MCF 10A (cell line): ENCODE measurements around the gene ERN2. TPM values are rescaled to one million over a fixed set of nuclear protein-coding genes. Genes with fewer than 3 reads are reported as not detected.

Experiments
- BruUV-seq: library from RNA; stranded (reverse); fragments of 400-500 nt; replicated peaks from 2 replicates; lab custom pipeline; 2021; lab: Mats Ljungman, UMichigan
- CTCF ChIA-PET: fragments of 300-600 bp; sonication (Branson Sonifier 250); formaldehyde crosslinking; extraction: SDS; loops from one replicate; lab custom pipeline; 2021; ENCODE audit warnings: antibody characterized with exemption, inconsistent platforms; lab: Yijun Ruan, JAX
- POLR2A ChIA-PET: fragments of 300-600, 350-650 bp; sonication (Branson Sonifier 250); formaldehyde crosslinking; extraction: SDS; loops from one replicate; lab custom pipeline; 2020; ENCODE audit warnings: antibody characterized with exemption, inconsistent platforms; lab: Yijun Ruan, JAX
- DNase-seq: peaks from one replicate; pipeline ENCODE4 v3.0.0-alpha.2; 2018; ENCODE audit not compliant: unreplicated experiment
- H3K27ac Mint-ChIP-seq: one replicate; pipeline ENCODE4 v1.8.0; 2022; ENCODE audit warnings: mild to moderate bottlenecking, low read depth, mixed read lengths; ENCODE audit not compliant: unreplicated experiment
- H3K27me3 Mint-ChIP-seq: one replicate; pipeline ENCODE4 v1.8.0; 2022; ENCODE audit warnings: mixed read lengths; ENCODE audit not compliant: insufficient read depth, unreplicated experiment
- H3K36me3 Mint-ChIP-seq: one replicate; pipeline ENCODE4 v1.8.0; 2022; ENCODE audit warnings: mild to moderate bottlenecking, moderate library complexity, mixed read lengths; ENCODE audit not compliant: insufficient read depth, unreplicated experiment
- H3K4me1 Mint-ChIP-seq: one replicate; pipeline ENCODE4 v1.8.0; 2022; ENCODE audit warnings: mixed read lengths; ENCODE audit not compliant: insufficient read depth, unreplicated experiment
- H3K4me3 Mint-ChIP-seq: one replicate; pipeline ENCODE4 v1.8.0; 2022; ENCODE audit warnings: mild to moderate bottlenecking, moderate library complexity, mixed read lengths; ENCODE audit not compliant: unreplicated experiment
- H3K9me3 Mint-ChIP-seq: one replicate; pipeline ENCODE4 v1.8.0; 2022; ENCODE audit warnings: mixed read lengths; ENCODE audit not compliant: unreplicated experiment
- intact Hi-C: fragments of 100-400 bp; cut with micrococcal nuclease; formaldehyde crosslinking; loops from 2 replicates; pipeline ENCODE4 v1.14.1; 2022
- total RNA-seq: library from RNA; stranded (reverse); gene quantifications from 2 replicates; pipeline ENCODE4 v1.2.3, GENCODE V29; 2022
- TF ChIP-seq, protein P1 (sequence below): fragments of 200-600 bp; IDR thresholded peaks from one replicate; pipeline ENCODE4 v1.8.0; 2022; ENCODE audit warnings: antibody characterized with exemption, mild to moderate bottlenecking; ENCODE audit not compliant: unreplicated experiment

ERN2 gene
- total RNA-seq, 1 experiment from 2014 or later: not detected

DNA sequence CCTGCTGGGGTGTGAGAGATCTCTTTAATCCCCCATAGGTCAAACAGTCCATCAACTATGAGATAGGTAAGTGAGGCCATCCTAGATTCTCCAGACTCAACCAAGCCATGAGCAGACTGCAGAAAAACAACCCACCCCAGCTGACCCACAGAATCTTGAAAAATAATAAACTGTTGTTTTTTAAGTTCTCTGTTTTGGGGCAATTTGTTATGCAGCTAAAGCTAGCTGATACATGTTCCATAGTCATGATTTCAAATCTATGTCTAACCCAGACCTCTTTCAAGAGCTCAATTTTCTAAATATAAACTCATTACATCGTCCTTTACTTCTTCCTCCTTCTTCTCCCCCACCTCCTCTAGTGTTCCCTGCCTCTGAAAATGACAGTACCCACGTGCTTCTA is 10.1 kb downstream of the ERN2 start:
- peaks cover 8% of the 10 kb centered on the region for H3K9me3 Mint-ChIP-seq
- intact Hi-C loops: no loop called here
- TF ChIP-seq, protein P1, sequence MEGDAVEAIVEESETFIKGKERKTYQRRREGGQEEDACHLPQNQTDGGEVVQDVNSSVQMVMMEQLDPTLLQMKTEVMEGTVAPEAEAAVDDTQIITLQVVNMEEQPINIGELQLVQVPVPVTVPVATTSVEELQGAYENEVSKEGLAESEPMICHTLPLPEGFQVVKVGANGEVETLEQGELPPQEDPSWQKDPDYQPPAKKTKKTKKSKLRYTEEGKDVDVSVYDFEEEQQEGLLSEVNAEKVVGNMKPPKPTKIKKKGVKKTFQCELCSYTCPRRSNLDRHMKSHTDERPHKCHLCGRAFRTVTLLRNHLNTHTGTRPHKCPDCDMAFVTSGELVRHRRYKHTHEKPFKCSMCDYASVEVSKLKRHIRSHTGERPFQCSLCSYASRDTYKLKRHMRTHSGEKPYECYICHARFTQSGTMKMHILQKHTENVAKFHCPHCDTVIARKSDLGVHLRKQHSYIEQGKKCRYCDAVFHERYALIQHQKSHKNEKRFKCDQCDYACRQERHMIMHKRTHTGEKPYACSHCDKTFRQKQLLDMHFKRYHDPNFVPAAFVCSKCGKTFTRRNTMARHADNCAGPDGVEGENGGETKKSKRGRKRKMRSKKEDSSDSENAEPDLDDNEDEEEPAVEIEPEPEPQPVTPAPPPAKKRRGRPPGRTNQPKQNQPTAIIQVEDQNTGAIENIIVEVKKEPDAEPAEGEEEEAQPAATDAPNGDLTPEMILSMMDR: no peak
- no peaks in the 10 kb centered on the region for H3K4me1 Mint-ChIP-seq
- H3K27ac Mint-ChIP-seq: no peak overlapping the region
- BruUV-seq: no TSS peak
- no peak overlapping the region for H3K4me3 Mint-ChIP-seq
- ChIA-PET CTCF (no interaction called here), POLR2A (no interaction called here)
- no peak for DNase-seq
- H3K36me3 Mint-ChIP-seq: no peaks in the 10 kb centered on the region
- peaks cover 16% of the 10 kb centered on the region for H3K27me3 Mint-ChIP-seq

DNA sequence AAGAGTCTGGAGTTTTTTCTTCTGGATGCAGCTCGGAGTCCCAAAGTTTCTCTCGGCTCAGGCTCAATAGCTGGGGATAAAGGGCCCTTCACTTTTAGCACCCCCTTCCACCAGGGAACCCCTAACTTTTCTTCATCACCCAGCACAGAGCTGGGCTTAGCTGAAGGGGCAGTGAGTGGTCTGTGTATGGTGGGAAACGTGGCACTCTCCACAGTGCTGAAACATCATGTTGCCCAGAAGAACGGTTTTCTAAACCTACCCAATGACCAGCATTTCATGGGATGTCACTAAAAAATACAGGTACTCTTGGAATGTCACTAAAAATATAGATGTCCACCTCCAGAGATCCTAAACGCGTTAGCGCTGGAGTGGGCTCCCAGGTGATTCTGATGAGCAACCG is 12.0 kb downstream of the ERN2 start:
- intact Hi-C loops: no loop called here
- H3K4me1 Mint-ChIP-seq: no peaks in the 10 kb centered on the region
- POLR2A ChIA-PET: interaction anchor here (0.7 kb wide), 2 partner anchors 32 to 1661 kb away, joined by 3 read pairs; no protein-coding TSS in a partner anchor
- BruUV-seq: no TSS peak
- TF ChIP-seq, protein P1: no peak
- peaks cover 16% of the 10 kb centered on the region for H3K27me3 Mint-ChIP-seq
- peaks cover 8% of the 10 kb centered on the region for H3K9me3 Mint-ChIP-seq
- no peak overlapping the region for H3K4me3 Mint-ChIP-seq
- H3K36me3 Mint-ChIP-seq: no peaks in the 10 kb centered on the region
- CTCF ChIA-PET: interaction anchor here (0.5 to 1.8 kb wide), 4 partner anchors 22 to 162 kb away, joined by 3 to 12 read pairs (median 4); partner anchors contain the start of gene PLK1
- no peak for DNase-seq
- H3K27ac Mint-ChIP-seq: no peak overlapping the region

DNA sequence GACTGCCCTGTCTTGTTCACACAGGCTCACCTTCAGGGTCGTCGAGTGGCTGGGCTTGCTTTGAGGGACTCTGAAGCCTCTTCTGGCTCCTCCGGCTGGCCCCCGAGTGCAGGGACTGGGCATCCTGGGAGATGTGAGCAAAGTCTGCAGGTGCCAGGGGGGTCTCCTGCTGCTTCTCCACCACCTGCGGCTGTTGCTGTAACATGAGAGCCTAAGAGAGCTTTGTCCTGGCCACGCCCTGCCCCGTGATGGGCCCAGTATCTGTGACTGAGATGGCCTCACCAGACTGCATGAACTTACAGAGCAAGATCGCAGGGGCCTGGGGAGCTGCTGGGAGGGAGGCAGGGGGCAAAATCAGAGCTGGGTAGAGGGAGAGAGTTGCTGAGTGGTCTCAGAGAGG is 12.5 kb downstream of the ERN2 start:
- intact Hi-C loops: no loop called here
- ChIA-PET POLR2A (interaction anchor here (0.7 kb wide), 1 partner anchor 310 kb away, joined by 3 read pairs; no protein-coding TSS in a partner anchor), CTCF (interaction anchor here (1.3 to 1.8 kb wide), 2 partner anchors 22 to 32 kb away, joined by 6 to 12 read pairs; partner anchors contain the start of gene PLK1)
- peaks cover 16% of the 10 kb centered on the region for H3K27me3 Mint-ChIP-seq
- no peak overlapping the region for H3K27ac Mint-ChIP-seq
- H3K9me3 Mint-ChIP-seq: peaks cover 8% of the 10 kb centered on the region
- no peaks in the 10 kb centered on the region for H3K4me1 Mint-ChIP-seq
- DNase-seq: no peak
- H3K4me3 Mint-ChIP-seq: no peak overlapping the region
- TF ChIP-seq, protein P1: no peak
- BruUV-seq: no TSS peak
- no peaks in the 10 kb centered on the region for H3K36me3 Mint-ChIP-seq

DNA sequence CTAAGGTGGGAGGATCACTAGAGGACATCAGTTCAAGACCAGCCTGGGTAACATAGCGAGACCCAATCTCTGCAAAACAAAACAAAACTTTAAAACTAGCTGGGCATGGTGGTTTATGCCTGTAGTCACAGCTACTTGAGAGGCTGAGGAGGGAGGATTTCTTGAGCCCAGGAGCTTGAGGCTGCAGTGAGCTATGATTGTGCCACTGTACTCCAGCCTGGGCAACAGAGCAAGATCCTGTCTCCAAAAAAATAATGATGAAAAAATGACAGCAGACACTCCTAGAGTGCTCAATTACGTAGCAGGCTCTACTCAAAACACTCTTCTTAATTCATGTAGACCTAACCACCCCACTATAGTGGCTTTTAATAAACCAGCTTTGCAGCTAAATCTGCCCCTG is 12.9 kb downstream of the ERN2 start:
- TF ChIP-seq, protein P1: no peak
- no peak for DNase-seq
- intact Hi-C loops: no loop called here
- no TSS peak for BruUV-seq
- Mint-ChIP-seq H3K4me1 (no peaks in the 10 kb centered on the region), H3K9me3 (peaks cover 8% of the 10 kb centered on the region), H3K27me3 (peaks cover 16% of the 10 kb centered on the region), H3K27ac (no peak overlapping the region), H3K4me3 (no peak overlapping the region), H3K36me3 (no peaks in the 10 kb centered on the region)
- ChIA-PET CTCF (interaction anchor here (1.3 to 1.8 kb wide), 3 partner anchors 21 to 32 kb away, joined by 3 to 12 read pairs (median 6); partner anchors contain the start of gene PLK1), POLR2A (interaction anchor here (0.7 to 1.1 kb wide), 2 partner anchors 26 to 310 kb away, joined by 3 read pairs; no protein-coding TSS in a partner anchor)
